ENCODE measurements around the gene KCNN3.

KCNN3 gene

GRCh38 chr1:154843636-154844296 lies 26.3 kb downstream of the KCNN3 start:
- peaks cover 80% of the 10 kb centered on the region for H3K79me2 ChIP-seq (ENCODE audit: low read length)
- H3K36me3 ChIP-seq (replicated peaks; ENCODE audit: insufficient read depth, low read length), result no peaks in the 10 kb centered on the region
- no peaks in the 10 kb centered on the region for H3K9me2 ChIP-seq (replicated peaks; ENCODE audit: insufficient read depth, low read length)
- no peaks in the 10 kb centered on the region for H3K27me3 ChIP-seq (replicated peaks; ENCODE audit: insufficient read depth, low read length)
- no peak overlapping the region for H2AFZ ChIP-seq (ENCODE audit: low read length)
- no peak overlapping the region for H3K27ac ChIP-seq (ENCODE audit: low read length)
- no peak for DNase-seq
- no peak overlapping the region for H3K9ac ChIP-seq (ENCODE audit: low read length)
- no peaks in the 10 kb centered on the region for H3F3A ChIP-seq (ENCODE audit: insufficient read depth, low read length)
- H3K4me3 ChIP-seq (ENCODE audit: low read length), result no peak overlapping the region
- no peaks in the 10 kb centered on the region for H3K9me3 ChIP-seq (replicated peaks; ENCODE audit: insufficient read depth, low read length)
- H3K4me1 ChIP-seq (ENCODE audit: low read length), result peaks cover 16% of the 10 kb centered on the region
- TF ChIP-seq CTCF (IDR thresholded peaks at IDR 0.05; ENCODE audit: low read length) (no peak), EZH2phosphoT487 (IDR thresholded peaks at IDR 0.05; ENCODE audit: low read length) (no peak), EZH2 (optimal IDR thresholded peaks at IDR 0.05; ENCODE audit: low read depth, low read length) (no peak)
- no peak overlapping the region for H3K4me2 ChIP-seq (ENCODE audit: low read depth, low read length)
- H4K20me1 ChIP-seq (ENCODE audit: insufficient read depth, low read length), result no peaks in the 10 kb centered on the region

GRCh38 chr1:154842635-154843034 lies 27.4 kb downstream of the KCNN3 start:
- no peak overlapping the region for H3K27ac ChIP-seq (ENCODE audit: low read length)

GRCh38 chr1:154841384-154841783 lies 28.7 kb downstream of the KCNN3 start:
- H3K4me3 ChIP-seq (ENCODE audit: low read length), result no peak overlapping the region
- no peak for DNase-seq
- H3K4me2 ChIP-seq (ENCODE audit: low read depth, low read length), result no peak overlapping the region
- H2AFZ ChIP-seq (ENCODE audit: low read length), result no peak overlapping the region
- peaks cover 71% of the 10 kb centered on the region for H3K79me2 ChIP-seq (ENCODE audit: low read length)
- no peaks in the 10 kb centered on the region for H3K27me3 ChIP-seq (replicated peaks; ENCODE audit: insufficient read depth, low read length)
- H3K9me2 ChIP-seq (replicated peaks; ENCODE audit: insufficient read depth, low read length), result no peaks in the 10 kb centered on the region
- H4K20me1 ChIP-seq (ENCODE audit: insufficient read depth, low read length), result no peaks in the 10 kb centered on the region
- H3K27ac ChIP-seq (ENCODE audit: low read length), result no peak overlapping the region
- peaks cover 37% of the 10 kb centered on the region for H3K4me1 ChIP-seq (ENCODE audit: low read length)
- no peak for TF ChIP-seq EZH2phosphoT487 (IDR thresholded peaks at IDR 0.05; ENCODE audit: low read length)
- TF ChIP-seq EZH2 (optimal IDR thresholded peaks at IDR 0.05; ENCODE audit: low read depth, low read length), result no peak
- TF ChIP-seq CTCF (IDR thresholded peaks at IDR 0.05; ENCODE audit: low read length), result no peak
- H3F3A ChIP-seq (ENCODE audit: insufficient read depth, low read length), result peaks cover 15% of the 10 kb centered on the region
- H3K9me3 ChIP-seq (replicated peaks; ENCODE audit: insufficient read depth, low read length), result no peaks in the 10 kb centered on the region
- no peaks in the 10 kb centered on the region for H3K36me3 ChIP-seq (replicated peaks; ENCODE audit: insufficient read depth, low read length)
- no peak overlapping the region for H3K9ac ChIP-seq (ENCODE audit: low read length)

More at GRCh38 chr1:154842635-154843034, 27.4 kb downstream of the KCNN3 start:
- H3K4me2 ChIP-seq (ENCODE audit: low read depth, low read length), result no peak overlapping the region
- H3F3A ChIP-seq (ENCODE audit: insufficient read depth, low read length), result peaks cover 10% of the 10 kb centered on the region; the same call in 1 of the 2 replicates
- H3K9ac ChIP-seq (ENCODE audit: low read length), result no peak overlapping the region
- no peaks in the 10 kb centered on the region for H3K36me3 ChIP-seq (replicated peaks; ENCODE audit: insufficient read depth, low read length)
- H3K79me2 ChIP-seq (ENCODE audit: low read length), result peaks cover 74% of the 10 kb centered on the region
- TF ChIP-seq EZH2phosphoT487 (IDR thresholded peaks at IDR 0.05; ENCODE audit: low read length) (no peak), CTCF (IDR thresholded peaks at IDR 0.05; ENCODE audit: low read length) (no peak), EZH2 (optimal IDR thresholded peaks at IDR 0.05; ENCODE audit: low read depth, low read length) (no peak)
- no peaks in the 10 kb centered on the region for H3K9me3 ChIP-seq (replicated peaks; ENCODE audit: insufficient read depth, low read length)
- DNase-seq, result no peak
- H3K27me3 ChIP-seq (replicated peaks; ENCODE audit: insufficient read depth, low read length), result no peaks in the 10 kb centered on the region
- H3K4me3 ChIP-seq (ENCODE audit: low read length), result no peak overlapping the region
- H3K9me2 ChIP-seq (replicated peaks; ENCODE audit: insufficient read depth, low read length), result no peaks in the 10 kb centered on the region
- no peak overlapping the region for H2AFZ ChIP-seq (ENCODE audit: low read length)
- H3K4me1 ChIP-seq (ENCODE audit: low read length), result peaks cover 26% of the 10 kb centered on the region
- H4K20me1 ChIP-seq (ENCODE audit: insufficient read depth, low read length), result no peaks in the 10 kb centered on the region
